Panc1 (cell line): ENCODE data around the gene FOSL2.

ENCODE experiments used
- SIN3A ChIP-seq: IDR thresholded peaks from 2 replicates; pipeline ENCODE4 v1.6.1; 2012; ENCODE audit warnings: low read depth, mild to moderate bottlenecking, low read length, moderate library complexity, borderline replicate concordance; ENCODE audit not compliant: insufficient read depth
- TF ChIP-seq, protein P1 (sequence below): fragments of 450-650 bp; IDR thresholded peaks from 2 replicates; pipeline ENCODE4 v1.5.1; 2017; ENCODE audit warnings: mild to moderate bottlenecking

DNA sequence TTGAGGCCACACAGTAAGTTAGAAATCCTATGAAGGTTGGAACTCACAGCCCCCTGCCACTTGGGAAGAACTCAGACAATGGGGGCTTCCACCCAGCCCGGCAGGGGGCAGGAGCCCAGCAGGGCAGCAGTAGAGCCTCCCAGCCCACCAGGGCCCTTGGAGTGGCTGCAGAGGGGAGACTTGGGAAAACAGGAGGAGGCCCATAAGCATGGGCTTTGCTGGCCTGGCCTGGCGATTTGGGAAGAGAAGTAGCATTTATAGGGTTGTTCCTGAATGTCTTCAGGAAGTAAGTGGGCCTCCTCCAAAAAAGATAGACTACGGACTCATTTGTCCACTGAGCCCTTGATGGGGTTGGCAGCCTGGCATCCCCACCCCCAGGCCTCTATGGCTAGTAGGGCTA lies 17.4 kb upstream of the FOSL2 start:
- TF ChIP-seq, protein P1, sequence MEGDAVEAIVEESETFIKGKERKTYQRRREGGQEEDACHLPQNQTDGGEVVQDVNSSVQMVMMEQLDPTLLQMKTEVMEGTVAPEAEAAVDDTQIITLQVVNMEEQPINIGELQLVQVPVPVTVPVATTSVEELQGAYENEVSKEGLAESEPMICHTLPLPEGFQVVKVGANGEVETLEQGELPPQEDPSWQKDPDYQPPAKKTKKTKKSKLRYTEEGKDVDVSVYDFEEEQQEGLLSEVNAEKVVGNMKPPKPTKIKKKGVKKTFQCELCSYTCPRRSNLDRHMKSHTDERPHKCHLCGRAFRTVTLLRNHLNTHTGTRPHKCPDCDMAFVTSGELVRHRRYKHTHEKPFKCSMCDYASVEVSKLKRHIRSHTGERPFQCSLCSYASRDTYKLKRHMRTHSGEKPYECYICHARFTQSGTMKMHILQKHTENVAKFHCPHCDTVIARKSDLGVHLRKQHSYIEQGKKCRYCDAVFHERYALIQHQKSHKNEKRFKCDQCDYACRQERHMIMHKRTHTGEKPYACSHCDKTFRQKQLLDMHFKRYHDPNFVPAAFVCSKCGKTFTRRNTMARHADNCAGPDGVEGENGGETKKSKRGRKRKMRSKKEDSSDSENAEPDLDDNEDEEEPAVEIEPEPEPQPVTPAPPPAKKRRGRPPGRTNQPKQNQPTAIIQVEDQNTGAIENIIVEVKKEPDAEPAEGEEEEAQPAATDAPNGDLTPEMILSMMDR: no peak
- TF ChIP-seq SIN3A: no peak
